HepG2 (cell line): Measurements from ENCODE around the gene BABAM2. TPM values are rescaled to one million over a fixed set of nuclear protein-coding genes. Genes with fewer than 3 reads are reported as not detected.

Experiments
- ATAC-seq: fragments of 200-7000 bp; cut with Tn5 transposase; 3 replicates; pipeline ENCODE4 v1.9.1; 2020; ENCODE audit warnings: mild to moderate bottlenecking, moderate library complexity
- BruUV-seq: library from RNA; stranded (reverse); fragments of 400-500 nt; replicated peaks from 2 replicates; lab custom pipeline; 2021; lab: Mats Ljungman, UMichigan
- CTCF ChIA-PET: fragments of 300-600 bp; formaldehyde crosslinking; extraction: SDS; loops from one replicate; lab custom pipeline; 2021; ENCODE audit warnings: low total read pairs, inconsistent platforms, low intra/inter-chr PET ratio; lab: Yijun Ruan, JAX
- POLR2A ChIA-PET: fragments of 350-600 bp; sonication (Branson Sonifier 250); formaldehyde crosslinking; loops from one replicate; lab custom pipeline; 2020; ENCODE audit warnings: antibody characterized with exemption, inconsistent platforms; lab: Yijun Ruan, JAX
- DNase-seq: peaks from one replicate; pipeline ENCODE4 v3.0.0-alpha.2; 2015; ENCODE audit warnings: low spot score
- FAIRE-seq: peaks from 3 replicates; lab custom pipeline; 2011; peaks lifted over from hg19 to GRCh38; lab: Jason Lieb, UNC
- H2AFZ ChIP-seq: one replicate; pipeline ENCODE4 v1.6.1; 2011; ENCODE audit warnings: low read length, inconsistent platforms
- H3K27ac ChIP-seq: fragments of 300-600 bp; 3 replicates; pipeline ENCODE4 v1.8.0; 2011; ENCODE audit warnings: mixed run types, mild to moderate bottlenecking, mixed read lengths, low read length, inconsistent platforms; ENCODE audit not compliant: insufficient read depth; ENCODE audit errors: extremely low read length
- H3K27me3 ChIP-seq, 2 experiments: fragments of 200-600 bp in 1 of 2; 2 replicates in 1 of 2; 3 replicates in 1 of 2; pipeline versions ENCODE4 v1.6.0 to v1.8.0; 2011; ENCODE audit warnings: low read length in 2 of 2, mild to moderate bottlenecking in 2 of 2, moderate library complexity in 2 of 2, inconsistent platforms in 1 of 2; ENCODE audit not compliant: insufficient read depth in 2 of 2, control insufficient read depth in 1 of 2
- H3K36me3 ChIP-seq, 2 experiments: fragments of 200-600 bp in 1 of 2; replicated peaks in 1 of 2; 2 replicates in 1 of 2; 3 replicates in 1 of 2; pipeline versions ENCODE4 v1.5.1 to v1.8.0; 2011; ENCODE audit warnings: low read length in 2 of 2, inconsistent platforms in 1 of 2; ENCODE audit not compliant: insufficient read depth in 2 of 2, control insufficient read depth in 1 of 2
- H3K4me1 ChIP-seq: 2 replicates; pipeline ENCODE4 v1.5.1; 2012; ENCODE audit warnings: low read length, inconsistent platforms; ENCODE audit not compliant: insufficient read depth
- H3K4me2 ChIP-seq: 2 replicates; pipeline ENCODE4 v1.6.0; 2011; ENCODE audit warnings: low read depth, low read length, inconsistent platforms
- H3K4me3 ChIP-seq, 3 experiments: fragments of 200-600 bp in 1 of 3; sonication (generic), shearing (Covaris generic) in 1 of 3; replicated peaks in 1 of 3; 2 replicates each; pipeline ENCODE4 v1.5.1; 2011 to 2016; ENCODE audit warnings: low read length in 3 of 3, inconsistent platforms in 2 of 3, low read depth in 2 of 3, mild to moderate bottlenecking in 2 of 3, control low read depth in 1 of 3, mixed read lengths in 1 of 3; ENCODE audit not compliant: insufficient read depth in 1 of 3
- H3K79me2 ChIP-seq: one replicate; pipeline ENCODE4 v1.6.1; 2011; ENCODE audit warnings: low read length, inconsistent platforms; ENCODE audit not compliant: insufficient read depth
- H3K9ac ChIP-seq: 2 replicates; pipeline ENCODE4 v1.6.0; 2011; ENCODE audit warnings: mild to moderate bottlenecking, low read depth, low read length, inconsistent platforms; ENCODE audit not compliant: insufficient read depth
- H3K9me3 ChIP-seq: 2 replicates; pipeline ENCODE4 v1.5.1; 2012; ENCODE audit warnings: mild to moderate bottlenecking, low read length
- H4K20me1 ChIP-seq: 2 replicates; pipeline ENCODE4 v1.6.0; 2011; ENCODE audit warnings: inconsistent platforms, mild to moderate bottlenecking, low read length, moderate library complexity; ENCODE audit not compliant: insufficient read depth
- FOXJ3 ChIP-seq: sonication (generic); formaldehyde crosslinking; IDR thresholded peaks from 2 replicates; pipeline ENCODE4 v1.4.0; 2020; ENCODE audit warnings: missing genetic modification reagents, mild to moderate bottlenecking, borderline replicate concordance
- GPN1 ChIP-seq: sonication (generic); formaldehyde crosslinking; IDR thresholded peaks from 2 replicates; pipeline ENCODE4 v1.5.1; 2020; ENCODE audit warnings: missing genetic modification reagents, borderline replicate concordance
- MED13 ChIP-seq: sonication (generic); formaldehyde crosslinking; IDR thresholded peaks from 2 replicates; pipeline ENCODE4 v1.5.0; 2020; ENCODE audit warnings: missing genetic modification reagents
- MYPOP ChIP-seq: sonication (generic); formaldehyde crosslinking; IDR thresholded peaks from 2 replicates; pipeline ENCODE4 v1.8.1; 2023; ENCODE audit warnings: mild to moderate bottlenecking, moderate library complexity, missing genetic modification reagents
- SP1 ChIP-seq, 2 experiments: fragments of 450-650 bp in 1 of 2; sonication (generic) in 1 of 2; formaldehyde crosslinking in 1 of 2; IDR thresholded peaks; 2 replicates each; pipeline versions ENCODE4 v1.4.0 to v1.6.1; 2016 to 2020; ENCODE audit warnings: missing genetic modification reagents in 1 of 2
- STAT5B ChIP-seq: sonication (generic); formaldehyde crosslinking; IDR thresholded peaks from 2 replicates; pipeline ENCODE4 v1.4.0; 2020; ENCODE audit warnings: missing genetic modification reagents
- TARDBP ChIP-seq: sonication (generic); formaldehyde crosslinking; IDR thresholded peaks from 2 replicates; pipeline ENCODE4 v1.8.0; 2022; ENCODE audit warnings: mild to moderate bottlenecking, missing genetic modification reagents
- ZBTB1 ChIP-seq: sonication (generic); formaldehyde crosslinking; IDR thresholded peaks from 2 replicates; pipeline ENCODE4 v1.4.0; 2020; ENCODE audit warnings: missing genetic modification reagents, borderline replicate concordance
- ZBTB7B ChIP-seq: sonication (generic); formaldehyde crosslinking; IDR thresholded peaks from 2 replicates; pipeline ENCODE4 v1.4.0; 2020; ENCODE audit warnings: missing genetic modification reagents
- ZFP37 ChIP-seq: sonication (generic); formaldehyde crosslinking; IDR thresholded peaks from 2 replicates; pipeline ENCODE4 v1.4.0; 2020; ENCODE audit warnings: missing genetic modification reagents, borderline replicate concordance
- ZFX ChIP-seq: sonication (generic); formaldehyde crosslinking; IDR thresholded peaks from 2 replicates; pipeline ENCODE4 v1.4.0; 2020; ENCODE audit warnings: mild to moderate bottlenecking, low read depth, missing genetic modification reagents, moderate library complexity
- ZNF224 ChIP-seq: sonication (generic); formaldehyde crosslinking; IDR thresholded peaks from 2 replicates; pipeline ENCODE4 v1.5.0; 2020; ENCODE audit warnings: mild to moderate bottlenecking, missing genetic modification reagents
- ZNF547 ChIP-seq: sonication (generic); formaldehyde crosslinking; IDR thresholded peaks from 2 replicates; pipeline ENCODE4 v1.5.1; 2020; ENCODE audit warnings: mild to moderate bottlenecking, missing genetic modification reagents
- ZNF792 ChIP-seq: IDR thresholded peaks from 2 replicates; pipeline ENCODE4 v1.6.1; 2016
- WGBS: methylation state at CpG from one replicate; pipeline ENCODE4 v1.1.6; 2017; ENCODE audit warnings: low lambda C conversion rate; 5-methylcytosine and 5-hydroxymethylcytosine counted together
- in situ Hi-C: cut with HindIII; loops from 2 replicates; pipeline ENCODE4 v1.10.0; 2017; ENCODE audit warnings: low pct_unique_long_range_greater_than_20kb; ENCODE audit not compliant: extremely low pct_ligation_motif_present
- intact Hi-C: fragments of 100-400 bp; cut with micrococcal nuclease; formaldehyde crosslinking; loops from one replicate; pipeline ENCODE4 v1.10.0; 2022; ENCODE audit not compliant: unreplicated experiment
- polyA plus RNA-seq, 8 experiments: library from polyadenylated mRNA; depleted of rRNA in 3 of 8; stranded (reverse) in 7 of 8; unstranded in 1 of 8; fragments of >200 nt; fragmentation: Illumina TruSeq in 4 of 8; extraction: Trizol in 4 of 8; gene quantifications; 2 replicates each; pipeline versions ENCODE4 v1.2.1 to v1.2.3, GENCODE V29; 2011 to 2016; ENCODE audit warnings: low read depth in 4 of 8, missing spikeins in 1 of 8, mixed read lengths in 1 of 8; ENCODE audit not compliant: insufficient read depth in 1 of 8
- total RNA-seq, 5 experiments: library from RNA; depleted of rRNA; stranded (reverse); fragments of >200 nt; fragmentation: Illumina TruSeq; extraction: Trizol; gene quantifications; 2 replicates each; pipeline ENCODE4 v1.2.3, GENCODE V29; 2016; ENCODE audit warnings: low read depth in 1 of 5
- TF ChIP-seq, protein P1 (sequence below), 2 experiments: sonication (generic) in 1 of 2; formaldehyde crosslinking in 1 of 2; IDR thresholded peaks; 2 replicates each; pipeline versions ENCODE4 v1.6.1 to v1.9.0; 2014 to 2022; ENCODE audit warnings: antibody characterized with exemption in 1 of 2, borderline replicate concordance in 1 of 2, inconsistent platforms in 1 of 2, low read depth in 1 of 2, missing genetic modification reagents in 1 of 2
- TF ChIP-seq, protein P2 (sequence below): sonication (generic); formaldehyde crosslinking; IDR thresholded peaks from 2 replicates; pipeline ENCODE4 v1.8.0; 2022; ENCODE audit warnings: missing genetic modification reagents, mild to moderate bottlenecking, borderline replicate concordance

The BABAM2 gene
- total and polyA plus RNA-seq, 2 of the 13 experiments (the other 11 are each of a cell fraction or from before 2014, with no cell fraction given): 24.9 to 28.0 TPM

DNA sequence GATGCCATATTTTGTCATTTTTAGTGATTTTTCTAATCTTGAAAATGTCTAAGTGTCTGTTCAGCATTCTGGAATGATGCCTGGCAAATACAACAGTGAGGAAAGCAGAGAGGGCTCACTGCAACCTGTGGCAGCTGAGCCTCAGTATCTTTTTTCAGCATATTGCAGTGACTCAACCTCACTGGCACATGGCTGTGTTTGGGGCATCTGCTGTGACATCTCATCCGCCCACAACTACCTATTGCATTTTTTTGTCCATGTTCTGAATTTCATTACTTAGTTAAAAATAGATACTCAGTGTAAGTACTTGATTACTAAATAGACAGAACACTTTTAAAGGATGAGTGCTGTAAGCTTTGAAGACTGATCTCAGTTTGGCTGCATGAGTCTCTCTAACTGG is 10.7 kb downstream of the BABAM2 start:
- no peak for FAIRE-seq
- no peak for ATAC-seq
- ChIA-PET POLR2A (interaction anchor here (1.5 kb wide), 1 partner anchor 11 kb away, joined by 3 read pairs; the partner anchor contains the start of genes BABAM2 and RBKS), CTCF (no interaction called here)
- Histone ChIP-seq H3K4me3 (no peak overlapping the region), H4K20me1 (no peaks in the 10 kb centered on the region), H3K27me3 (no peaks in the 10 kb centered on the region), H2AFZ (no peak overlapping the region), H3K4me1 (no peaks in the 10 kb centered on the region), H3K36me3 (peaks cover 7 to 36% of the 10 kb centered on the region in 2 experiments; a peak in 4 of 5 replicates), H3K79me2 (no peaks in the 10 kb centered on the region), H3K9me3 (no peaks in the 10 kb centered on the region), H3K9ac (no peak overlapping the region), H3K27ac (no peak overlapping the region), H3K4me2 (no peak overlapping the region)
- BruUV-seq: no TSS peak
- WGBS: 100% methylated on average over 1 of the region's 1 CpG
- intact Hi-C loops (no loop called here), in situ Hi-C loops (no loop called here)
- DNase-seq: no peak
- no peak for TF ChIP-seq STAT5B (CRISPR knock-in tag)
- no peak for TF ChIP-seq ZBTB7B (CRISPR knock-in tag)
- no peak for TF ChIP-seq FOXJ3 (CRISPR knock-in tag)
- TF ChIP-seq, protein P1, sequence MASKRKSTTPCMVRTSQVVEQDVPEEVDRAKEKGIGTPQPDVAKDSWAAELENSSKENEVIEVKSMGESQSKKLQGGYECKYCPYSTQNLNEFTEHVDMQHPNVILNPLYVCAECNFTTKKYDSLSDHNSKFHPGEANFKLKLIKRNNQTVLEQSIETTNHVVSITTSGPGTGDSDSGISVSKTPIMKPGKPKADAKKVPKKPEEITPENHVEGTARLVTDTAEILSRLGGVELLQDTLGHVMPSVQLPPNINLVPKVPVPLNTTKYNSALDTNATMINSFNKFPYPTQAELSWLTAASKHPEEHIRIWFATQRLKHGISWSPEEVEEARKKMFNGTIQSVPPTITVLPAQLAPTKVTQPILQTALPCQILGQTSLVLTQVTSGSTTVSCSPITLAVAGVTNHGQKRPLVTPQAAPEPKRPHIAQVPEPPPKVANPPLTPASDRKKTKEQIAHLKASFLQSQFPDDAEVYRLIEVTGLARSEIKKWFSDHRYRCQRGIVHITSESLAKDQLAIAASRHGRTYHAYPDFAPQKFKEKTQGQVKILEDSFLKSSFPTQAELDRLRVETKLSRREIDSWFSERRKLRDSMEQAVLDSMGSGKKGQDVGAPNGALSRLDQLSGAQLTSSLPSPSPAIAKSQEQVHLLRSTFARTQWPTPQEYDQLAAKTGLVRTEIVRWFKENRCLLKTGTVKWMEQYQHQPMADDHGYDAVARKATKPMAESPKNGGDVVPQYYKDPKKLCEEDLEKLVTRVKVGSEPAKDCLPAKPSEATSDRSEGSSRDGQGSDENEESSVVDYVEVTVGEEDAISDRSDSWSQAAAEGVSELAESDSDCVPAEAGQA (IDR thresholded peaks at IDR 0.05; ENCODE audit: low read depth): no peak
- TF ChIP-seq, protein P1 (CRISPR knock-in tag; IDR thresholded peaks at IDR 0.05; ENCODE audit: borderline replicate concordance): no peak
- TF ChIP-seq TARDBP (CRISPR knock-in tag): no peak
- TF ChIP-seq ZFP37: no peak
- TF ChIP-seq GPN1 (CRISPR knock-in tag): no peak
- TF ChIP-seq, protein P2, sequence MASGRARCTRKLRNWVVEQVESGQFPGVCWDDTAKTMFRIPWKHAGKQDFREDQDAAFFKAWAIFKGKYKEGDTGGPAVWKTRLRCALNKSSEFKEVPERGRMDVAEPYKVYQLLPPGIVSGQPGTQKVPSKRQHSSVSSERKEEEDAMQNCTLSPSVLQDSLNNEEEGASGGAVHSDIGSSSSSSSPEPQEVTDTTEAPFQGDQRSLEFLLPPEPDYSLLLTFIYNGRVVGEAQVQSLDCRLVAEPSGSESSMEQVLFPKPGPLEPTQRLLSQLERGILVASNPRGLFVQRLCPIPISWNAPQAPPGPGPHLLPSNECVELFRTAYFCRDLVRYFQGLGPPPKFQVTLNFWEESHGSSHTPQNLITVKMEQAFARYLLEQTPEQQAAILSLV (CRISPR knock-in tag): no peak
- no peak for TF ChIP-seq ZNF792
- TF ChIP-seq ZFX (CRISPR knock-in tag): no peak
- TF ChIP-seq SP1 (IDR thresholded peaks at IDR 0.05): no peak
- TF ChIP-seq SP1 (CRISPR knock-in tag; IDR thresholded peaks at IDR 0.05): no peak
- no peak for TF ChIP-seq ZNF224 (CRISPR knock-in tag)
- no peak for TF ChIP-seq MED13 (CRISPR knock-in tag)
- TF ChIP-seq ZBTB1 (CRISPR knock-in tag): no peak
- no peak for TF ChIP-seq ZNF547 (CRISPR knock-in tag)
- TF ChIP-seq MYPOP (CRISPR knock-in tag): no peak
